GM12891 (cell line): ENCODE results near the gene PLSCR2.

Experiments used
- PAX5 ChIP-seq: IDR thresholded peaks from 2 replicates; pipeline ENCODE4 v1.6.1; 2011; ENCODE audit warnings: low read length, moderate library complexity, mild to moderate bottlenecking; ENCODE audit not compliant: insufficient read depth, severe bottlenecking
- POLR2A ChIP-seq: IDR thresholded peaks from 2 replicates; pipeline ENCODE4 v1.6.1; 2011; ENCODE audit warnings: low read depth, low read length, control low read depth
- POLR2AphosphoS5 ChIP-seq: IDR thresholded peaks from 2 replicates; pipeline ENCODE4 v1.6.1; 2011; ENCODE audit warnings: low read depth, low read length, control low read depth
- POU2F2 ChIP-seq: IDR thresholded peaks from 2 replicates; pipeline ENCODE4 v1.6.1; 2011; ENCODE audit warnings: low read depth, mild to moderate bottlenecking, control low read depth, low read length, moderate library complexity
- SPI1 ChIP-seq: IDR thresholded peaks from 2 replicates; pipeline ENCODE4 v1.6.1; 2011; ENCODE audit warnings: low read depth, low read length, control low read depth
- TAF1 ChIP-seq: IDR thresholded peaks from 2 replicates; pipeline ENCODE4 v1.6.1; 2011; ENCODE audit warnings: low read depth, low read length, control low read depth

DNA sequence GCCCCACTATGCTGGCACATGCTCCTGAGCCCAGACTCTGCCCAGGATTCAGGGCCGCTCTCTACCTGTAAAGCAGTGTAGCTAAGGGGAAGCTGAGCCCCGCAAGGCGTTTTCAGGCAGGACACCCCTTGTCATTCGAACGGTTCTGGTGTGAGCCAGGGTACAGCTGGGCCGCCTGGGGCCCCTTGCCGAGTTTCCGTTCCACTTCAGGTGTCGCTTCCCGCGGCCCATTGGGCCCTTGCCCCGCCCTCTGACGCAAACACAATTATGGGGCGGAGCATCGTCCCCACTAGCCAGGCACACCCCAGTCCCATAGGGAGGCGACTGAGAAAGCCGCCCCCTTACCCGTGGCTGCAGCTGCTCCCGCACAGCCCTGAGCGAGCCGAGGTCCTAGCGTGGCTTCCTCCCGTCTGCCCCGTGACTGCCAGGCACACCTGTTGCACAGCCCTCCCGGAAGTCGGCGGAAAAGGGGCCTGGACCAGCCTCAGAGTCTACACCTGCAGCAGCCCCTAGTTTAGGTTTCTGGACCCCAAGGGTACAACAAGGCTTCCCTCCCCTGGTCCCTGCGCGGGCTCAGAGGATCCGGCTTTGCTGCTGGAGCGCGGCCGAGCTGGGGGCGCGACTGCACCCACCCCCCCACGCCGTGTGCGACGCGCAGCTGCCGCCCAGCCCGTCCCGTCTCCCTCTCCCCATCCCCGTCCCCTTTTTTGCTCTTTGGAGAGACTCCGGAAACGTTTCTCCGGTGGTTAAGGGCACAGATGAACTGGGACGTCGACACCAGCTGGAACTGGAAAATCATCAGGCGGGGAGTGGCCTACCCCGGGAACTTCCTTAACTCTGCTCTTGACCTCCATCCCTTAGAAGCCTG lies at the start of gene PLSCR2:
- TF ChIP-seq SPI1 (no peak), POLR2A (no peak), TAF1 (no peak), POLR2AphosphoS5 (no peak), POU2F2 (no peak), PAX5 (no peak)
